GM12865 (cell line): ENCODE measurements around the gene C10orf88.
A peak's percentile ranks its signal among the peaks of the same experiment; 100 is the strongest.

Experiments
- DNase-seq: peaks from one replicate; pipeline ENCODE4 v3.0.0; 2010; ENCODE audit warnings: low read depth
- H3K4me3 ChIP-seq: 2 replicates; pipeline ENCODE4 v1.5.1; 2011; ENCODE audit warnings: mild to moderate bottlenecking, low read depth, low read length, control low read depth
- TF ChIP-seq, protein P1 (sequence below): IDR thresholded peaks from 2 replicates; pipeline ENCODE4 v1.5.1; 2011; ENCODE audit warnings: low read length, control low read depth, low read depth, inconsistent platforms; ENCODE audit not compliant: insufficient read depth; ENCODE audit errors: missing control alignments

Gene C10orf88

GRCh38 chr10:122939856-122940543, 14.0 kb downstream of the C10orf88 start:
- no peak for DNase-seq
- no peak overlapping the region for H3K4me3 ChIP-seq
- TF ChIP-seq, protein P1, sequence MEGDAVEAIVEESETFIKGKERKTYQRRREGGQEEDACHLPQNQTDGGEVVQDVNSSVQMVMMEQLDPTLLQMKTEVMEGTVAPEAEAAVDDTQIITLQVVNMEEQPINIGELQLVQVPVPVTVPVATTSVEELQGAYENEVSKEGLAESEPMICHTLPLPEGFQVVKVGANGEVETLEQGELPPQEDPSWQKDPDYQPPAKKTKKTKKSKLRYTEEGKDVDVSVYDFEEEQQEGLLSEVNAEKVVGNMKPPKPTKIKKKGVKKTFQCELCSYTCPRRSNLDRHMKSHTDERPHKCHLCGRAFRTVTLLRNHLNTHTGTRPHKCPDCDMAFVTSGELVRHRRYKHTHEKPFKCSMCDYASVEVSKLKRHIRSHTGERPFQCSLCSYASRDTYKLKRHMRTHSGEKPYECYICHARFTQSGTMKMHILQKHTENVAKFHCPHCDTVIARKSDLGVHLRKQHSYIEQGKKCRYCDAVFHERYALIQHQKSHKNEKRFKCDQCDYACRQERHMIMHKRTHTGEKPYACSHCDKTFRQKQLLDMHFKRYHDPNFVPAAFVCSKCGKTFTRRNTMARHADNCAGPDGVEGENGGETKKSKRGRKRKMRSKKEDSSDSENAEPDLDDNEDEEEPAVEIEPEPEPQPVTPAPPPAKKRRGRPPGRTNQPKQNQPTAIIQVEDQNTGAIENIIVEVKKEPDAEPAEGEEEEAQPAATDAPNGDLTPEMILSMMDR: no peak

- H3K4me3 ChIP-seq: no peak overlapping the region
- TF ChIP-seq, protein P1: no peak
- DNase-seq: no peak
Observed at GRCh38 chr10:122939133-122939855, 14.7 kb downstream of the C10orf88 start.

DNA sequence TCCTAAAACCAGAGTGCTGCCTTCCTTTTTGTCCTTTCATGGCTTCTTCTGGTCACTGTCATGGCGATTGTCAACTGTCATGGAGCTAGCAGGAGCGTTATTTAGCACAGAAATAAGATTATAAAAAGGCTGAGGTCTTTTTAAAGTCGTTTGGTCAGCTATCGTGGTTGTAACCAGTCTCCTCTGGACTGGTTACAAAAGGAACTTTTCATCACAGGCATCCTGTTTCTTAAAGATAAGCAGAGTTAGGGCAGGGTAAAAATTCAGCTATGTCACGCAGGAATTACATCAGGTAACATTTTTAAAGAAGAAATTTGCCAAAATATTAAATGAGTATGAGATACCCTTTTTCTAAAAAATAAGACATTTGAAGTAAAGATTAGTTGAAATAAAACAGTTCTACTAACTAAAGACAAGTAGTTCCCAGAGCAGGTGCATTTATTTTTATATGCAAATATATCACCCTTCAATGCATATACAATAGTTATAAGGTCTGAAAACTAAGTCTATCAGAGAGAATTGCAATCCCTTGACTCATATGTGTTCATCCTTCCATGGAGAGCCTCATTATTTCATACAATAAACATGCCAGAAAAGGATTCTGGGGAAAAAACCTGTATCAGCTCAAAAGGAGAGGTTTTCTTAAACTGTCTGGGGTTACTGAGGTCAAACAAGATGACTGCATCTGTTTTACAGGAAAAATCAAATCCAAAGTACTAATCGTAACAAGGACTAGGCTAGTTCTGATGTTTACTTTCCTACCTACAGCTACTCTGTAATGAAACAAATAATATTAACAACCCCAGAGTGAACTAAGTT, 22.7 kb downstream of the C10orf88 start:
- no peak overlapping the region for H3K4me3 ChIP-seq
- DNase-seq: no peak
- TF ChIP-seq, protein P1: no peak

DNA sequence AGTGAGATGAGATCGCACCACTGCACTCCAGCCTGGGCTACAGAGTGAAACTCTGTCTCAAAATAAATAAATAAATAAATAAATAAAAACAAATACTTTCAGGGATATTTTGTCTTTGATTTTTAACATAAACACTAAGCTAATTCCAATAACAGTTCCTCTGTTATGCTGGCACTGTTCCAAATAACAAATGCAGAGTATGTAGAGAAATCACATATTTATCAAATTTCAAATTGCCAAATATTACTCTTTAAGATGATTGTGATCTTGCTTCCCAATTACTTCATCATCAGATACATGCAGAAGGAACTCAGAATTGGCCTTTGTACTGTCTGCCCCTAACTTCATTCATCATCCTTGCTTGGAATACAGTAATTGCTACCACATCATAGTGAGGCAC, 23.9 kb downstream of the C10orf88 start:
- TF ChIP-seq, protein P1: no peak
- no peak for DNase-seq
- H3K4me3 ChIP-seq: no peak overlapping the region

DNA sequence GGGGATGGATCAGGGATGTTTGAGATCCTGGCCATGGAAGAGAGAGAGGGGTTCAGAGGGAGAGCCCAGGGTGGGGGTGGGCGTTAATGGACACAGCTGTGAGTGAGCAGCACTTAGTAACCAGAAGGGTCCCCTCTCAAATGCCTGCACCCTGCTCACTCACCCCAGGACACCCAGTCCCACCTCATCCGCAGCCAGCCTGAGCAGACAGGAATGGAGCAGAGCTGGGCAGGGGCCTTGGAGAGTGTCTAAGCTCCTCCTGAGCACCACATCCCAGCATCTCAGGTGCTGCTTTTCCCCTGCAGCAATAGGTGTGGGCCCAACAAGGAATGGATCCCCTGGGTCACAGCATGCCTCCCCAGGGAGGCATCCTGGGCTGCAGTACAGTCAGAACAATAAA, 38.3 kb downstream of the C10orf88 start:
- TF ChIP-seq, protein P1: no peak
- no peak overlapping the region for H3K4me3 ChIP-seq
- no peak for DNase-seq

- TF ChIP-seq, protein P1: no peak
- peak; percentile 45 for DNase-seq
- H3K4me3 ChIP-seq: no peak overlapping the region
Observed at GRCh38 chr10:122911889-122912484, 42.0 kb downstream of the C10orf88 start.
